HFFc6 (cell line): ENCODE data around the gene GADL1. TPM values are rescaled to one million over a fixed set of nuclear protein-coding genes. Genes with fewer than 3 reads are reported as not detected.

Experiments used
- DNase-seq: peaks from one replicate; pipeline ENCODE4 v3.0.0-alpha.2; 2018
- H3K27ac Mint-ChIP-seq: 2 replicates; pipeline ENCODE4 v1.8.0; 2020; ENCODE audit warnings: mild to moderate bottlenecking, mixed read lengths
- H3K27me3 Mint-ChIP-seq: 2 replicates; pipeline ENCODE4 v1.8.0; 2021; ENCODE audit warnings: mild to moderate bottlenecking, moderate library complexity, mixed read lengths; ENCODE audit not compliant: insufficient read depth
- H3K36me3 Mint-ChIP-seq: 2 replicates; pipeline ENCODE4 v1.8.0; 2021; ENCODE audit warnings: low read depth, mixed read lengths
- H3K4me1 Mint-ChIP-seq: 2 replicates; pipeline ENCODE4 v1.8.0; 2020; ENCODE audit warnings: low read depth, mixed read lengths
- H3K4me3 Mint-ChIP-seq: 2 replicates; pipeline ENCODE4 v1.8.0; 2020; ENCODE audit warnings: mild to moderate bottlenecking, moderate library complexity, mixed read lengths
- H3K9me3 Mint-ChIP-seq: 2 replicates; pipeline ENCODE4 v1.8.0; 2020; ENCODE audit warnings: mild to moderate bottlenecking, mixed read lengths
- total RNA-seq, 6 experiments: library from RNA; stranded (reverse); fragmentation: NEBNext Ultra II Directional; extraction: Animal tissue kit (Norgen Biotek cat#: 25700); gene quantifications; 2 replicates in 1 of 6; 3 replicates in 5 of 6; pipeline ENCODE4 v1.2.3, GENCODE V29; 2021
- TF ChIP-seq, protein P1 (sequence below): fragments of 200-600 bp; sonication (generic); IDR thresholded peaks from 2 replicates; pipeline ENCODE4 v1.5.0; 2021; ENCODE audit warnings: antibody characterized with exemption, mild to moderate bottlenecking

Gene GADL1
- total RNA-seq, 6 experiments from 2014 or later, result not detected

DNA sequence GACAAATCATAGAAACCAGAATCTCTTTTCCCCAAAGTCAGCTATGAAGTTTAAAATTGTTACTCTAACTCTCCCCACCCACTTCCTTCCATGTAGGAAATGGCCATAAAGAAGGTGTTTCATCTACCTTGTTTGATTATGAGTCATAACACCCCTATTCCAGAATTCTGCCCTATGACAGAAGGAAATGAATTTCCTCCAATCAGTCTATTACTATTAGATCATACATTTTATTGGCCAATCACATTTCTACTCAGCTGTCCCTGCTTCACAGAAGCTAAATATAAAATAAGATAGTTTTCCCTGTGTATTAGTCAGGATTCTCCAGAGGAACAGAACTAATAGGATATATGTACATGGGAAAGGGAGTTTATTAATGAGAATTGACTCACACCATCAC is 186.0 kb downstream of the GADL1 start:
- peaks cover 6% of the 10 kb centered on the region for H3K4me1 Mint-ChIP-seq
- H3K9me3 Mint-ChIP-seq, result peaks cover 2% of the 10 kb centered on the region; the same call in 1 of the 2 replicates
- peaks cover 18% of the 10 kb centered on the region for H3K36me3 Mint-ChIP-seq
- H3K4me3 Mint-ChIP-seq, result no peak overlapping the region
- peaks cover 2% of the 10 kb centered on the region; the same call in 1 of the 2 replicates for H3K27me3 Mint-ChIP-seq
- H3K27ac Mint-ChIP-seq, result no peak overlapping the region
- TF ChIP-seq, protein P1, sequence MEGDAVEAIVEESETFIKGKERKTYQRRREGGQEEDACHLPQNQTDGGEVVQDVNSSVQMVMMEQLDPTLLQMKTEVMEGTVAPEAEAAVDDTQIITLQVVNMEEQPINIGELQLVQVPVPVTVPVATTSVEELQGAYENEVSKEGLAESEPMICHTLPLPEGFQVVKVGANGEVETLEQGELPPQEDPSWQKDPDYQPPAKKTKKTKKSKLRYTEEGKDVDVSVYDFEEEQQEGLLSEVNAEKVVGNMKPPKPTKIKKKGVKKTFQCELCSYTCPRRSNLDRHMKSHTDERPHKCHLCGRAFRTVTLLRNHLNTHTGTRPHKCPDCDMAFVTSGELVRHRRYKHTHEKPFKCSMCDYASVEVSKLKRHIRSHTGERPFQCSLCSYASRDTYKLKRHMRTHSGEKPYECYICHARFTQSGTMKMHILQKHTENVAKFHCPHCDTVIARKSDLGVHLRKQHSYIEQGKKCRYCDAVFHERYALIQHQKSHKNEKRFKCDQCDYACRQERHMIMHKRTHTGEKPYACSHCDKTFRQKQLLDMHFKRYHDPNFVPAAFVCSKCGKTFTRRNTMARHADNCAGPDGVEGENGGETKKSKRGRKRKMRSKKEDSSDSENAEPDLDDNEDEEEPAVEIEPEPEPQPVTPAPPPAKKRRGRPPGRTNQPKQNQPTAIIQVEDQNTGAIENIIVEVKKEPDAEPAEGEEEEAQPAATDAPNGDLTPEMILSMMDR, result no peak
- DNase-seq, result no peak

GRCh38 chr3:30707825-30708224 is 186.6 kb downstream of the GADL1 start:
- no peak overlapping the region for H3K27ac Mint-ChIP-seq
- H3K4me3 Mint-ChIP-seq, result no peak overlapping the region
- H3K27me3 Mint-ChIP-seq, result peaks cover 2% of the 10 kb centered on the region; the same call in 1 of the 2 replicates
- peaks cover 25% of the 10 kb centered on the region for H3K36me3 Mint-ChIP-seq
- peaks cover 6% of the 10 kb centered on the region for H3K4me1 Mint-ChIP-seq
- DNase-seq, result no peak
- peaks cover 8% of the 10 kb centered on the region for H3K9me3 Mint-ChIP-seq
- TF ChIP-seq, protein P1, result no peak

- DNase-seq, result no peak
- H3K4me1 Mint-ChIP-seq, result peaks cover 6% of the 10 kb centered on the region
- no peak overlapping the region for H3K4me3 Mint-ChIP-seq
- H3K36me3 Mint-ChIP-seq, result peaks cover 46% of the 10 kb centered on the region
- TF ChIP-seq, protein P1, result no peak
- peaks cover 10% of the 10 kb centered on the region for H3K9me3 Mint-ChIP-seq
- H3K27ac Mint-ChIP-seq, result no peak overlapping the region
- no peaks in the 10 kb centered on the region; the same call in 1 of the 2 replicates for H3K27me3 Mint-ChIP-seq
Observed at GRCh38 chr3:30704931-30705890, 189.2 kb downstream of the GADL1 start.

DNA sequence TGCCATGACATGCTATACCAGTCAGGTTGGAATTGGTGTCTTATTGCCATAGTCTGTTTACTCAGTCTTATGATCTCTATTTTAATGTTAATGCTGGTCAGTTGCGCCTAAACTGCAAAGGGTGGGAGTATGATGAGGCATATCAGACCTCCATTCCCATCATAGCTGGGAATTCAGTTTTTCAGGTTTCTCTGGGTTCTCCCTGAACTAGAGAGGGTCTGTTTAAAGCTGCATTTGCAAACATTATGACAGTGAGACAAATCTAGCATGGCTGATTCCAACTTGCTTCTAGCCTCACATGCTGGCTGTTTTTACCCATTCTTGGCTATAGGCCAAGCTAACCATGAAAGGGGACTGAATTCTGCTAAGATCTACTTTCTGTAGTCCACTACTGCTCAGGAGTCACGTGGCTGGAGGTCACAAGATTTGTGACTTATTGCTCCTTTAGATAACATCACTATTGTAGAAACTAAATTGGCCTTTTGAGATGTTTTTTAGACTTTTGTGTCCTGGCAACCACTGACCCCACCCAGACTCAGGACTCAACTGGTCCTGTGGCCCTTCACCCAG is 191.5 kb downstream of the GADL1 start:
- Mint-ChIP-seq H3K27ac (no peak overlapping the region), H3K27me3 (no peaks in the 10 kb centered on the region; the same call in 1 of the 2 replicates), H3K9me3 (peaks cover 10% of the 10 kb centered on the region), H3K36me3 (peaks cover 52% of the 10 kb centered on the region), H3K4me1 (no peaks in the 10 kb centered on the region), H3K4me3 (no peak overlapping the region)
- no peak for DNase-seq
- TF ChIP-seq, protein P1, result no peak

DNA sequence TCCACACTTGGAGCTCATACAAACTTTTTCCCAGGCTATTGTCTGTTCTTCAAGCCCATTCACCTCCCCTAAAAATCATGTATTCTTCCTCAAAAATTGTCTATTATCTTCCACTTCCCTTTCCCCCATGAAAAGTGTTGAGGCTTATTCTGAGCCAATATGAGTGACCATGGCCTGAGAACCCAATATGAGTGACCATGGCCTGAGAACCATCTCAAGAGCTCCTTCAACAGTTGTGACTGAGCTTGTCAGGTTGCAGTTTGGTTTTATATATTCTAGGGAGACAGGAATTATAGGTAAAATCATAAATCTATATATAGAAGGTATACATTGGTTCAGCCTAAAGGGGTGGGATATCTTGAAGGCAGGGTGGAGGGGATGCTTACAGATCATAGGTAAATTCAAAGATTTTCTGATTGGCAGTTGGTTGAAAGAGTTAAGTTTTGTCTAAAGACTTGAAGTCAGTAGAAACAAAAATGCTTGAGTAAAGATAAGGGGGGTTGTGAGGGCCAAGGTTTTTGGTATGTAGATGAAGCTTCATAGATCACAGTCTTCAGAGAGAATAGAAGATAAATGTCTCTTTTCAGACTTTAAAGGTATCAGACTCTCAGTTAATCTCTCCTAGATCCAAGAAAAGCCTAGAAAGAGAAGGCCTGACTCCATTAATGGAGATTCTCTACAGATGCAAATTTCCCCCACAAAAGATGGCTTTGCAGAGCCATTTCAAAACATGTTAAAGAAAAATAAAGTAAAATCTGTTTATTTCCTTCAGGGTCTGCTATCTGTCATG is 192.2 kb downstream of the GADL1 start:
- Mint-ChIP-seq H3K4me1 (no peaks in the 10 kb centered on the region), H3K4me3 (no peak overlapping the region), H3K9me3 (peaks cover 10% of the 10 kb centered on the region), H3K27ac (no peak overlapping the region), H3K27me3 (no peaks in the 10 kb centered on the region; the same call in 1 of the 2 replicates), H3K36me3 (peaks cover 55% of the 10 kb centered on the region)
- DNase-seq, result no peak
- TF ChIP-seq, protein P1, result no peak
